GM23248 (cell line): Measurements from ENCODE around the gene AASDHPPT. TPM values are rescaled to one million over a fixed set of nuclear protein-coding genes. Genes with fewer than 3 reads are reported as not detected.

Experiments
- DNase-seq: peaks from one replicate; pipeline ENCODE4 v3.0.0-alpha.2; 2015
- H2AFZ ChIP-seq: fragments of 200-600 bp; sonication (generic); 2 replicates; pipeline ENCODE4 v1.6.1; 2016; ENCODE audit warnings: antibody characterized with exemption
- H3F3A ChIP-seq: fragments of 200-600 bp; sonication (generic); 2 replicates; pipeline ENCODE4 v1.6.1; 2016; ENCODE audit warnings: mild to moderate bottlenecking, antibody characterized with exemption, mixed run types; ENCODE audit not compliant: insufficient read depth
- H3K27ac ChIP-seq: fragments of 200-600 bp; sonication (generic); 2 replicates; pipeline ENCODE4 v1.5.1; 2016; ENCODE audit warnings: mild to moderate bottlenecking
- H3K27me3 ChIP-seq: fragments of 200-600 bp; sonication (generic); replicated peaks from 2 replicates; pipeline ENCODE4 v1.6.1; 2016; ENCODE audit warnings: mild to moderate bottlenecking; ENCODE audit not compliant: insufficient read depth
- H3K36me3 ChIP-seq: fragments of 200-600 bp; sonication (generic); 2 replicates; pipeline ENCODE4 v1.6.1; 2016; ENCODE audit warnings: low read depth, mild to moderate bottlenecking
- H3K4me1 ChIP-seq: fragments of 200-600 bp; sonication (generic); 2 replicates; pipeline ENCODE4 v1.6.1; 2016; ENCODE audit warnings: mild to moderate bottlenecking; ENCODE audit not compliant: insufficient read depth
- H3K4me2 ChIP-seq: fragments of 200-600 bp; sonication (generic); one replicate; pipeline ENCODE4 v1.6.1; 2016; ENCODE audit warnings: mild to moderate bottlenecking; ENCODE audit not compliant: unreplicated experiment
- H3K4me3 ChIP-seq: fragments of 200-600 bp; sonication (generic); 2 replicates; pipeline ENCODE4 v1.5.1; 2016; ENCODE audit warnings: mild to moderate bottlenecking
- H3K79me2 ChIP-seq: fragments of 200-600 bp; sonication (generic); 2 replicates; pipeline ENCODE4 v1.6.1; 2016; ENCODE audit warnings: mild to moderate bottlenecking; ENCODE audit not compliant: insufficient read depth
- H3K9ac ChIP-seq: fragments of 200-600 bp; sonication (generic); 2 replicates; pipeline ENCODE4 v1.6.1; 2016; ENCODE audit warnings: mild to moderate bottlenecking
- H3K9me2 ChIP-seq: fragments of 200-600 bp; sonication (generic); 2 replicates; pipeline ENCODE4 v1.6.1; 2016; ENCODE audit warnings: mixed run types, mild to moderate bottlenecking, moderate library complexity; ENCODE audit not compliant: insufficient read depth
- H3K9me3 ChIP-seq: fragments of 200-600 bp; sonication (generic); one replicate; pipeline ENCODE4 v1.6.1; 2017; ENCODE audit warnings: low read depth
- H4K20me1 ChIP-seq: fragments of 200-600 bp; sonication (generic); 2 replicates; pipeline ENCODE4 v1.6.0; 2016; ENCODE audit not compliant: insufficient read depth
- EZH2 ChIP-seq: fragments of 200-600 bp; sonication (generic); IDR thresholded peaks from 2 replicates; pipeline ENCODE4 v1.6.1; 2018; ENCODE audit warnings: antibody characterized with exemption, mild to moderate bottlenecking; ENCODE audit not compliant: insufficient read depth, poor library complexity, severe bottlenecking
- EZH2phosphoT487 ChIP-seq: fragments of 200-600 bp; sonication (generic); IDR thresholded peaks from 2 replicates; pipeline ENCODE4 v1.6.1; 2018; ENCODE audit warnings: antibody characterized with exemption, moderate library complexity, mild to moderate bottlenecking, low read depth; ENCODE audit not compliant: insufficient read depth
- whole genome bisulfite sequencing, 2 experiments: methylation state at CpG; one replicate each; pipeline ENCODE4 v1.1.6; 2015 to 2017; ENCODE audit warnings: low lambda C conversion rate in 2 of 2, low coverage in 1 of 2; ENCODE audit errors: missing lambda C conversion rate in 2 of 2; 5-methylcytosine and 5-hydroxymethylcytosine counted together
- in situ Hi-C: fragments of 300-500 bp; cut with MboI; formaldehyde crosslinking; loops from 2 replicates; pipeline ENCODE4 v1.15.0; 2020
- polyA plus RNA-seq: library from polyadenylated mRNA; unstranded; fragments of >200 nt; fragmentation: Nextera tagmentation; extraction: Ambion mirVana; gene quantifications from 2 replicates; pipeline ENCODE4 v1.2.1, GENCODE V29; 2016
- total RNA-seq: library from RNA; depleted of rRNA; stranded (reverse); fragments of >200 nt; shearing (Covaris generic); gene quantifications from 2 replicates; pipeline ENCODE4 v1.2.3, GENCODE V29; 2014

Gene AASDHPPT
- total and polyA plus RNA-seq, 2 experiments from 2014 or later = 45.9 to 49.5 TPM

DNA sequence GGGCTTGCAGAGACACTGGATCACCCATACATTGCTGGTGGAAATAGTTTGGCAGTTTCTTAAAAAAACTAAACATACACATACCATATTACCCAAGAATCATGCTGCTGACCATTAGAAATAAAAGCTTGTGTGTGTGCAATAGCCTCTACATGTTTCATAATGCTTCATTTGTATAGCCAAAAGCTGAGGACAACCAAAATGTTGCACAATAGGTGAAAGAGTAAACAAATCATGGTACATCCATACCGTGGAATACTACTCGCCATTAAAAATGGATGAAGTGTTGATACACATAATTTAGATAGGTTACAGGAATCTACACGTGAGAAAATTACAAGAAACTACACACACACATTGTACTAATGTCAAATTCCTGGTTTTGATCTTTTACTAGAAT is 6.9 kb upstream of the AASDHPPT start:
- in situ Hi-C loops = no loop called here
- H3K9me2 ChIP-seq = no peaks in the 10 kb centered on the region
- no peaks in the 10 kb centered on the region for H3K27me3 ChIP-seq
- no peak overlapping the region for H3K4me3 ChIP-seq
- no peaks in the 10 kb centered on the region for H4K20me1 ChIP-seq
- no peak overlapping the region for H3K4me2 ChIP-seq
- H3K9ac ChIP-seq = no peak overlapping the region
- TF ChIP-seq EZH2 (no peak), EZH2phosphoT487 (no peak)
- H3K9me3 ChIP-seq = no peaks in the 10 kb centered on the region
- H3K36me3 ChIP-seq = no peaks in the 10 kb centered on the region
- H3K4me1 ChIP-seq = no peaks in the 10 kb centered on the region
- H2AFZ ChIP-seq = no peak overlapping the region
- no peak for DNase-seq
- 68 to 74% methylated on average over 3 of the region's 3 CpGs for WGBS, 2 experiments
- H3K79me2 ChIP-seq = no peaks in the 10 kb centered on the region
- no peaks in the 10 kb centered on the region for H3F3A ChIP-seq
- no peak overlapping the region for H3K27ac ChIP-seq

DNA sequence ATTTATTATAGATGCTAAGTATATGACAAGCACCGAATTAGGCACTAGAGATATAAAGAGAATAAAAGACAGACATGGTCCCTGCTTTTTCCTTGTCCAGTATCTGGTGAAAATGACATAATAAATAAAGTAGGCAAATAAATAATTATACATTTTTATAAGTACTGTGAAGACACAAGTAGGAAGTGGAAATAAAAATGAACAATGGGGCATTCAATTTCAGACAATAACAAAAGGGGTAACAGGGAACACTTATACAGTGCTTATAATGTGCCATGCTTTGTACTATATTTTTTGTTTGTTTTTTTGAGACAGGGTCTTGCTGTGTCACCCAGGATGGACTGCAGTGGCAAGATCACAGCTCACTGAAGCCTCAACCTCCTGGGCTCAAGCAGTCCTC is 4.7 kb upstream of the AASDHPPT start:
- WGBS, 2 experiments = 85 to 90% methylated on average over 1 of the region's 1 CpG
- in situ Hi-C loops = no loop called here

DNA sequence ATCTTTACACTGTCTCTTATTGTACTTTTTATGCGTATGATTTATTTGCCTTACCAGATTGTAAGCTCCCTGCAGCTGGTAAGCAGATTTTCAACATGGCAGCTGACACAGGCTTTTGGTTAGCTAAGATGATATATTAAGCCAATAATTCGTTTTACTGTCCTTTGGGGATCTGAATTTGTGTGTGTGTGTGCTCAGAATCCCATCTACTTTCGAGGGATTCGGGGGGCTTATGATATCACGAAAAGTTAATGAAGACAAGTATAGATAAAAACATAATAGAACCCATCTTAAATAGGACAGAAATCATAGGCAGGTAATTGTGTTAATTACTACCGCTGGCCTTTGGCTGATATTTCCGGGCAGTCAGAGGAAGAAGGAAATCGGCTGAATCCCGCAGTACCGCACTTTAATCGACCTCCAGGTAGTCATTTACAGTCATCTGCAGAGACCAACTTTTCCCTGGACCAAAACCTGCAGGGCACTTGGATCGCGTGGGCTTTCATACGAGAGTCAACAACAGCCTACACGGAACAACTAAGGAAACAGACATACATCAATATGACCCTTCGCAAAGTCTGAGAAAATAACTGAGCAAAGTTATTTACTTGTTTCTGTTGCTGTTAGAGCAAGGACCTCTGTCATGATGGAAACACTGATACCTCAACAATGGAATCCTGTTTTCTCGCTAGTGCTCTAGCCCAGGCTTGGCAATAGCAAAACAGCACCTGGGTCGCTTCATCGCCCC is 1.1 kb upstream of the AASDHPPT start:
- in situ Hi-C loops = no loop called here
- peaks cover 15% of the 10 kb centered on the region; the same call in 1 of the 2 replicates for H3K4me1 ChIP-seq
- H3K27ac ChIP-seq = peak overlapping the region; percentile 24
- H3F3A ChIP-seq = no peaks in the 10 kb centered on the region
- H3K4me3 ChIP-seq = peak overlapping the region; percentile 87
- H3K9me3 ChIP-seq = no peaks in the 10 kb centered on the region
- H3K4me2 ChIP-seq = peak overlapping the region; percentile 90
- 4 to 7% methylated on average over 19 of the region's 19 CpGs for WGBS, 2 experiments
- H3K9ac ChIP-seq = peak overlapping the region; percentile 71
- no peaks in the 10 kb centered on the region for H4K20me1 ChIP-seq
- H3K36me3 ChIP-seq = peaks cover 21% of the 10 kb centered on the region
- H3K9me2 ChIP-seq = no peaks in the 10 kb centered on the region
- peaks cover 37% of the 10 kb centered on the region for H3K79me2 ChIP-seq
- TF ChIP-seq EZH2 (no peak), EZH2phosphoT487 (no peak)
- peak overlapping the region; percentile 95 for H2AFZ ChIP-seq
- no peaks in the 10 kb centered on the region for H3K27me3 ChIP-seq
- DNase-seq = no peak

More for the DNA sequence above, 4.7 kb upstream of the AASDHPPT start:
- no peaks in the 10 kb centered on the region for H3F3A ChIP-seq
- peaks cover 2% of the 10 kb centered on the region for H3K79me2 ChIP-seq
- DNase-seq = no peak
- H3K36me3 ChIP-seq = no peaks in the 10 kb centered on the region
- H3K27me3 ChIP-seq = no peaks in the 10 kb centered on the region
- no peaks in the 10 kb centered on the region for H3K9me2 ChIP-seq
- H3K9ac ChIP-seq = no peak overlapping the region
- H2AFZ ChIP-seq = no peak overlapping the region
- H3K4me2 ChIP-seq = no peak overlapping the region
- H4K20me1 ChIP-seq = no peaks in the 10 kb centered on the region
- peaks cover 3% of the 10 kb centered on the region; the same call in 1 of the 2 replicates for H3K4me1 ChIP-seq
- H3K9me3 ChIP-seq = no peaks in the 10 kb centered on the region
- no peak overlapping the region for H3K4me3 ChIP-seq
- TF ChIP-seq EZH2phosphoT487 (no peak), EZH2 (no peak)
- no peak overlapping the region for H3K27ac ChIP-seq

DNA sequence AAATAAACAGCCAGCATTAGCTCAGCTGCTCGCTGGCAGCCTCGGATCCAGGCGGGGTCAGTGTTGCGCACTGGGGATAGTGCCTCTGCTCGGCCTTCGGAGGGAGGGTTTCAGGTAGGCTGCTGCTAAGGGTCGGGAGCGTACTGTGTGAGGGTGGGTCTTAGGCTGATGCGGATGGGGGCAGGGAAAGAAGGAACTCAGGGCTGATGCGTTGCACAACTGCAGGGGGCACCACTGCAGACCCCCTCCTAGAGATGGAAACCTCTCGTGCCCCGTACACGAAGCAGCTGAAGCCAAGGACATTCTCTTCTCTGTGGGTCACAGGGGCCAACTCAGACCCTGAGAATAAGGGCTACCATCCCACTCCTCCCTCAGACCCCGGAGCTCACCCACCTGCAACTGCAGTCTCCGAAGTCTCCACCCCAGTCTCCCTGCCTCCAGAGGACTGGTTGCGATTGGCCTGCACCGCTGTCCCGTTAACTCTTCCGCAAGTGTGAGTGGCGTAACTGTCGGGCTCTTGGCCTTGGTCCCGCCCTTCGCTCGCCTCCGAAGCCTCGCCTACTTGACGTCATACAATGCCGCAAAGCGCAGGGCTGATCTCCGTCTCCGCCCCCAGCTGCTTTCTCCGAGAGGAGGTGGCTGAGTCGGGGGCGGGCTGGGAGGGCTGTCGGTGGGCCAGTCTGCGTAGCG is 398 bp upstream of the AASDHPPT start, which contains the start of gene KBTBD3:
Gene KBTBD3, minus strand, starts transcription at position 429 of the 690 bp plus-strand sequence. CDS start 18,250 bp downstream, outside the sequence.
- Histone ChIP-seq H3K4me1 (peaks cover 15% of the 10 kb centered on the region; the same call in 1 of the 2 replicates), H3K36me3 (peaks cover 22% of the 10 kb centered on the region), H3K9me2 (no peaks in the 10 kb centered on the region), H3K4me2 (peak within 1 kb of the TSS; percentile 90), H3K9ac (peak within 1 kb of the TSS; percentile 96), H3K79me2 (peaks cover 43% of the 10 kb centered on the region), H3K4me3 (peak within 1 kb of the TSS; percentile 87), H2AFZ (peak within 1 kb of the TSS; percentile 95), H3K27ac (peak within 1 kb of the TSS; percentile 88), H3F3A (no peaks in the 10 kb centered on the region), H4K20me1 (no peaks in the 10 kb centered on the region; the same call in 1 of the 2 replicates), H3K27me3 (no peaks in the 10 kb centered on the region), H3K9me3 (no peaks in the 10 kb centered on the region)
- peak; percentile 100 for DNase-seq
- in situ Hi-C loops = no loop called here
- WGBS, 2 experiments = 1% methylated on average over 32 to 37 of the region's 37 CpGs
- TF ChIP-seq EZH2 (no peak), EZH2phosphoT487 (no peak)
